ENCODE data around the gene DHRS12.

The DHRS12 gene

GRCh38 chr13:51793570-51794271 is 10.2 kb downstream of the DHRS12 start:
- TF ChIP-seq CTCF (IDR thresholded peaks at IDR 0.05; ENCODE audit: insufficient read depth, low read length, poor library complexity, severe bottlenecking), result no peak
- no peak overlapping the region for H3K4me3 ChIP-seq (replicated peaks; ENCODE audit: low read depth, low read length)
- peak; percentile 44 for DNase-seq (ENCODE audit: extremely low read depth, insufficient read length)

GRCh38 chr13:51786425-51787265 is 17.3 kb downstream of the DHRS12 start:
- Histone ChIP-seq H3K36me3 (ENCODE audit: control insufficient read depth, insufficient read depth, low read length) (no peaks in the 10 kb centered on the region), H3K27me3 (replicated peaks; ENCODE audit: control insufficient read depth, insufficient read depth, low read length) (no peaks in the 10 kb centered on the region), H3K4me3 (replicated peaks; ENCODE audit: low read depth, low read length) (no peak overlapping the region)
- no peak for DNase-seq (ENCODE audit: extremely low read depth, insufficient read length)
- TF ChIP-seq CTCF (IDR thresholded peaks at IDR 0.05; ENCODE audit: insufficient read depth, low read length, poor library complexity, severe bottlenecking), result no peak

More at GRCh38 chr13:51793570-51794271, 10.2 kb downstream of the DHRS12 start:
- no peaks in the 10 kb centered on the region for H3K36me3 ChIP-seq (ENCODE audit: control insufficient read depth, insufficient read depth, low read length)
- H3K27me3 ChIP-seq (replicated peaks; ENCODE audit: control insufficient read depth, insufficient read depth, low read length), result no peaks in the 10 kb centered on the region

GRCh38 chr13:51785712-51786424 is 18.1 kb downstream of the DHRS12 start:
- no peak overlapping the region for H3K4me3 ChIP-seq (replicated peaks; ENCODE audit: low read depth, low read length)
- no peaks in the 10 kb centered on the region for H3K36me3 ChIP-seq (ENCODE audit: control insufficient read depth, insufficient read depth, low read length)
- TF ChIP-seq CTCF (IDR thresholded peaks at IDR 0.05; ENCODE audit: insufficient read depth, low read length, poor library complexity, severe bottlenecking), result no peak
- no peaks in the 10 kb centered on the region for H3K27me3 ChIP-seq (replicated peaks; ENCODE audit: control insufficient read depth, insufficient read depth, low read length)
- no peak for DNase-seq (ENCODE audit: extremely low read depth, insufficient read length)

- no peak for TF ChIP-seq CTCF (IDR thresholded peaks at IDR 0.05; ENCODE audit: insufficient read depth, low read length, poor library complexity, severe bottlenecking)
- Histone ChIP-seq H3K36me3 (ENCODE audit: control insufficient read depth, insufficient read depth, low read length) (no peaks in the 10 kb centered on the region), H3K4me3 (replicated peaks; ENCODE audit: low read depth, low read length) (no peak overlapping the region)
Observed at GRCh38 chr13:51784097-51784496, 19.9 kb downstream of the DHRS12 start.

GRCh38 chr13:51783428-51784094 is 20.4 kb downstream of the DHRS12 start:
- TF ChIP-seq CTCF (IDR thresholded peaks at IDR 0.05; ENCODE audit: insufficient read depth, low read length, poor library complexity, severe bottlenecking), result no peak
- Histone ChIP-seq H3K4me3 (replicated peaks; ENCODE audit: low read depth, low read length) (no peak overlapping the region), H3K27me3 (replicated peaks; ENCODE audit: control insufficient read depth, insufficient read depth, low read length) (no peaks in the 10 kb centered on the region), H3K36me3 (ENCODE audit: control insufficient read depth, insufficient read depth, low read length) (no peaks in the 10 kb centered on the region)
- DNase-seq (ENCODE audit: extremely low read depth, insufficient read length), result no peak

More at GRCh38 chr13:51784097-51784496, 19.9 kb downstream of the DHRS12 start:
- no peak for DNase-seq (ENCODE audit: extremely low read depth, insufficient read length)
- no peaks in the 10 kb centered on the region for H3K27me3 ChIP-seq (replicated peaks; ENCODE audit: control insufficient read depth, insufficient read depth, low read length)
